Measurements from ENCODE around the gene CLCN2. TPM values are rescaled to one million over a fixed set of nuclear protein-coding genes. Genes with fewer than 3 reads are reported as not detected.
"Not testable (repeated sequence)": the region's sequence is repeated elsewhere in the genome, so short reads cannot be mapped to it uniquely, and the experiment has no call there.

The CLCN2 gene
- total RNA-seq, 1 donor from 2014 or later = 17.8 TPM

DNA sequence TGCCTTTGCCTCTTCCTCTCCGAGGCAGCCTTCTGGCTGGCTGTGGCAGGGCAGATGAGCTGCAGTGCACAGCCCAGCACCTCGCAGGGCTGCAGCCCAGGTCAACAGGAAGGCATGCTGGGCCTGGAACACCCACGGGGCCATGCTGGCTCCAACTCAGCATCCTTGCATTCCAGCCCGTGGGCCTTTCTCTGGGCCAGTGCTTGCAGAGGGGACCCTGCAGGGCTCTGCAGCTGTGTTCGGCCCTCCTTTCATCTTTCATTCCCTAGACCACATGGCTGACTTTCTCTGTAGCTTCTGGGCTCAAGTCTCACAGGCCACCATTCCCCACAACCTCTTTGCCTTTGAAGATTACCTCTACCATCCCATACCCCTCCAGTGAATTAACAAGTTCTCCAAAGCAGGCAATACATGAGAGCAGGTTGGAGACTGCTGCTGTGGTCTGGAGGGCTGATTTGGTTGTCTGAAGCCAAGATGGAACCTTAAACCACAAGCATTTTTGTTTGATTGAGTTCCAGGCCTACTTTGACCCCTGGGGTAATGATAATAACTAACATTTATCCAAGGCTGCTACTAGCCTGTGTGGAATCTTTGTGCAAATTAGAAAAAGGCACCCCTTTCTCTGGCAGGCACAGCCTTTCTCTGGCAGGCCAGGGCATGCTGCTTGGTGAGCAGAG lies 18.1 kb downstream of the CLCN2 start:
- peaks cover 7% of the 10 kb centered on the region for H3K9me3 Mint-ChIP-seq (ENCODE audit: unreplicated experiment)
- TF ChIP-seq, protein P1, sequence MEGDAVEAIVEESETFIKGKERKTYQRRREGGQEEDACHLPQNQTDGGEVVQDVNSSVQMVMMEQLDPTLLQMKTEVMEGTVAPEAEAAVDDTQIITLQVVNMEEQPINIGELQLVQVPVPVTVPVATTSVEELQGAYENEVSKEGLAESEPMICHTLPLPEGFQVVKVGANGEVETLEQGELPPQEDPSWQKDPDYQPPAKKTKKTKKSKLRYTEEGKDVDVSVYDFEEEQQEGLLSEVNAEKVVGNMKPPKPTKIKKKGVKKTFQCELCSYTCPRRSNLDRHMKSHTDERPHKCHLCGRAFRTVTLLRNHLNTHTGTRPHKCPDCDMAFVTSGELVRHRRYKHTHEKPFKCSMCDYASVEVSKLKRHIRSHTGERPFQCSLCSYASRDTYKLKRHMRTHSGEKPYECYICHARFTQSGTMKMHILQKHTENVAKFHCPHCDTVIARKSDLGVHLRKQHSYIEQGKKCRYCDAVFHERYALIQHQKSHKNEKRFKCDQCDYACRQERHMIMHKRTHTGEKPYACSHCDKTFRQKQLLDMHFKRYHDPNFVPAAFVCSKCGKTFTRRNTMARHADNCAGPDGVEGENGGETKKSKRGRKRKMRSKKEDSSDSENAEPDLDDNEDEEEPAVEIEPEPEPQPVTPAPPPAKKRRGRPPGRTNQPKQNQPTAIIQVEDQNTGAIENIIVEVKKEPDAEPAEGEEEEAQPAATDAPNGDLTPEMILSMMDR (IDR thresholded peaks at IDR 0.05; ENCODE audit: partially characterized antibody, unreplicated experiment) = no peak

DNA sequence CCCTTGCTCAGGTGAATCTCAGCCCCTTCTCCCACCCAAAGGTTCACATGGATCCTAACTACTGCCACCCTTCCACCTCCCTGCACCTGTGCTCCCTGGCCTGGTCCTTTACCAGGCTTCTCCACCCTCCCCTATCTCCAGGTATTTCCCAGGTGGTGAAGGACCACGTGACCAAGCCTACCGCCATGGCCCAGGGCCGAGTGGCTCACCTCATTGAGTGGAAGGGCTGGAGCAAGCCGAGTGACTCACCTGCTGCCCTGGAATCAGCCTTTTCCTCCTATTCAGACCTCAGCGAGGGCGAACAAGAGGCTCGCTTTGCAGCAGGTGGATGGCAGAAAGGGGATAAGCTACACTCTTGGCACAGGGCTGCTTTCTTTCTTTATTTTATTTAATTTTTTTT lies 19.5 kb downstream of the CLCN2 start:
- peaks cover 5% of the 10 kb centered on the region for H3K9me3 Mint-ChIP-seq (ENCODE audit: unreplicated experiment)
- TF ChIP-seq, protein P1 (IDR thresholded peaks at IDR 0.05; ENCODE audit: partially characterized antibody, unreplicated experiment) = no peak
- no peak overlapping the region for H3K4me3 Mint-ChIP-seq (ENCODE audit: unreplicated experiment)
- H3K36me3 Mint-ChIP-seq (ENCODE audit: unreplicated experiment) = no peaks in the 10 kb centered on the region
- H3K27ac Mint-ChIP-seq (ENCODE audit: unreplicated experiment) = no peak overlapping the region
- peaks cover 11% of the 10 kb centered on the region for H3K27me3 Mint-ChIP-seq (ENCODE audit: unreplicated experiment)
- H3K4me1 Mint-ChIP-seq (ENCODE audit: low read depth, unreplicated experiment) = peaks cover 29% of the 10 kb centered on the region
- no peak for DNase-seq

More for the DNA sequence above, 18.1 kb downstream of the CLCN2 start:
- peaks cover 15% of the 10 kb centered on the region for H3K4me1 Mint-ChIP-seq (ENCODE audit: low read depth, unreplicated experiment)
- no peak overlapping the region for H3K27ac Mint-ChIP-seq (ENCODE audit: unreplicated experiment)
- H3K4me3 Mint-ChIP-seq (ENCODE audit: unreplicated experiment) = no peak overlapping the region
- no peak for DNase-seq
- H3K27me3 Mint-ChIP-seq (ENCODE audit: unreplicated experiment) = peaks cover 8% of the 10 kb centered on the region
- H3K36me3 Mint-ChIP-seq (ENCODE audit: unreplicated experiment) = no peaks in the 10 kb centered on the region

DNA sequence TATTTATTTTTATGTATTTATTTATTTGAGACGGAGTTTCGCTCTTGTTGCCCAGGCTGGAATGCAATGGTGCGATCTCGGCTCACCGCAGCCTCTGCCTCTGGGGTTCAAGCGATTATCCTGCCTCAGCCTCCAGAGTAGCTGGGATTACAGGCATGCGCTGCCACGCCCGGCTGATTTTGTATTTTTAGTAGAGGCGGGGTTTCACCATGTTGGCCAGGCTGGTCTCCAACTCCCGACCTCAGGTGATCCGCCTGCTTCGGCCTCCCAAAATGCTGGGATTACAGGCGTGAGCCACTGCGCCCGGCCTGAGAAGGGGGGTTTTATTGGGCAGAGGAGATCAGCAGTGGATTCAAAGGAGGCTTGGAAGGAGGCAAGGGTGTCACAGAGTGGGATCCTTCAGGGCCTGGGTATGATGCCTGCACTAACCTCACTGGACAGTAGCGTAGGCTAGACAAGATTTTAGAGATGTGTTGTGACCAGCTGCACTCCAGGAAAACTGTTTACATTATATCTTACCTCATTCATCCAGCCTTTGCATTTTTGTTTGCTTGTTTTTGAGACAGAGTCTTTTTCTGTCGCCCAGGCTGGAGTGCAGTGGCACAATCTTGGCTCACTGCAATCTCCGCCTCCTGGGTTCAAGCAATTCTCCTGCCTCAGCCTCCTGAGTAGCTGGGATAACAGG lies 21.8 kb downstream of the CLCN2 start:
- DNase-seq; H3K27me3 Mint-ChIP-seq (ENCODE audit: unreplicated experiment); H3K27ac Mint-ChIP-seq (ENCODE audit: unreplicated experiment); H3K9me3 Mint-ChIP-seq (ENCODE audit: unreplicated experiment); H3K36me3 Mint-ChIP-seq (ENCODE audit: unreplicated experiment): not testable (repeated sequence)
- Mint-ChIP-seq H3K4me1 (ENCODE audit: low read depth, unreplicated experiment) (peaks cover 28% of the 10 kb centered on the region), H3K4me3 (ENCODE audit: unreplicated experiment) (peak overlapping the region; percentile 49)

DNA sequence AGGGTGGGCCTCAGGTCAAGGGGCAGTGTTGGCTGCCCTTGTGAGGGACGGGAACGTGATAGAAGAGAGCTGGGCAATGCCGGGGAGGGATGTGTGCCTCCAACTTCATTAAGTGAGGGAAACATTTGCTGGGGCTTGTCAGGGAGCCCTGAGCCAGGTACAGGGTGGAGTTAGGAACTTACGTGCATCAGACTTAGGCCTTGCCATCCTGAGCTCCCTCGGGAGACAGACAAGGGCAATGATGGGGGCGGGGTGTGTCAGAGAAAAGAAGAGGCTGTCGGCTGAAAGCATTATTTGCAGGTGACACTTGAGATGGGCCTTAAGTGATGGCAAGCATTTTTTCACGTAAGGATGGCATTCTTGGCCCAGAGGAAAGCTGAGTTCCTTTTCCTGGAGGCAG lies 22.4 kb downstream of the CLCN2 start:
- H3K27ac Mint-ChIP-seq (ENCODE audit: unreplicated experiment) = peak overlapping the region; percentile 95
- H3K4me1 Mint-ChIP-seq (ENCODE audit: low read depth, unreplicated experiment) = peaks cover 28% of the 10 kb centered on the region
- no peak for DNase-seq
- no peaks in the 10 kb centered on the region for H3K36me3 Mint-ChIP-seq (ENCODE audit: unreplicated experiment)
- H3K4me3 Mint-ChIP-seq (ENCODE audit: unreplicated experiment) = peak overlapping the region; percentile 94
- peaks cover 11% of the 10 kb centered on the region for H3K9me3 Mint-ChIP-seq (ENCODE audit: unreplicated experiment)
- TF ChIP-seq, protein P1 (IDR thresholded peaks at IDR 0.05; ENCODE audit: partially characterized antibody, unreplicated experiment) = no peak
- H3K27me3 Mint-ChIP-seq (ENCODE audit: unreplicated experiment) = peaks cover 9% of the 10 kb centered on the region

DNA sequence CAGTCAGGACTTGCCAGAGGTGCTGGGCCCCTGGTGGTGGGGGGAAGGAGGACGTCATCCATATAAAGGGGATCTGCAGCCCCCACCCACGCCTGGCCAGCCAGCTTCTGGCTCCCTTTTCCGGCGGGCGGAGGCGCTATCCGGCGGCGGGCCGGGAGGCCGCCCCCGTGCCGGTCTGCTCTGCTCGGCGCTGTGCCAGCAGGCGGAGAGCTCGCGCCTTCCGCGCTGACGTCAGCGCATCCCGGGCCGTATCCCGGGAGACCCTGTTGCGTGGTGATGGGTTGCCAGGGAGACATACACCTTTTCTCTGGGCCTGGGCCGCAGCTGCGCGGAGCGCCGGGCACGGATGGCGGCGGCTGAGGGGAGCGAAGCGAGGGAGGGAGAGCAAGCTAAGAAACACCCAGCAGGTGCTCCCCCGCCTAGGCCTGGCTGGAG lies 22.9 kb downstream of the CLCN2 start:
- peak; percentile 95 for DNase-seq
- Mint-ChIP-seq H3K27me3 (ENCODE audit: unreplicated experiment) (peaks cover 14% of the 10 kb centered on the region), H3K9me3 (ENCODE audit: unreplicated experiment) (peaks cover 14% of the 10 kb centered on the region), H3K4me1 (ENCODE audit: low read depth, unreplicated experiment) (peaks cover 28% of the 10 kb centered on the region), H3K4me3 (ENCODE audit: unreplicated experiment) (peak overlapping the region; percentile 94), H3K36me3 (ENCODE audit: unreplicated experiment) (no peaks in the 10 kb centered on the region), H3K27ac (ENCODE audit: unreplicated experiment) (peak overlapping the region; percentile 95)
- TF ChIP-seq, protein P1 (IDR thresholded peaks at IDR 0.05; ENCODE audit: partially characterized antibody, unreplicated experiment) = peak; percentile 39

All from glutamatergic neuron (in vitro differentiated cells).